IMR-90 (cell line): Measurements from ENCODE around the gene FRG1. TPM values are rescaled to one million over a fixed set of nuclear protein-coding genes. Genes with fewer than 3 reads are reported as not detected.
"Not testable (repeated sequence)": the region's sequence is repeated elsewhere in the genome, so short reads cannot be mapped to it uniquely, and the experiment has no call there.

Experiments
- ATAC-seq: fragments of 200-7000 bp; cut with Tn5 transposase; 2 replicates; pipeline ENCODE4 v1.9.1; 2020; ENCODE audit warnings: low read depth, mild to moderate bottlenecking, moderate library complexity
- BruUV-seq: library from RNA; stranded (reverse); fragments of 400-500 nt; replicated peaks from 2 replicates; lab custom pipeline; 2021; lab: Mats Ljungman, UMichigan
- CTCF ChIA-PET: fragments of 300-600 bp; formaldehyde crosslinking; extraction: SDS; loops from one replicate; lab custom pipeline; 2021; ENCODE audit warnings: antibody characterized with exemption; lab: Yijun Ruan, JAX
- POLR2A ChIA-PET: fragments of 300-600 bp; sonication (Branson Sonifier 250); formaldehyde crosslinking; loops from one replicate; lab custom pipeline; 2022; ENCODE audit warnings: antibody characterized with exemption; ENCODE audit not compliant: unreplicated experiment; lab: Charles Lee
- DNase-seq: peaks from one replicate; pipeline ENCODE4 v3.0.0; 2013
- H2AFZ ChIP-seq: replicated peaks from 2 replicates; pipeline ENCODE3; 2013; ENCODE audit warnings: low read length, mild to moderate bottlenecking; ENCODE audit not compliant: poor library complexity
- H2AK5ac ChIP-seq: 2 replicates; pipeline ENCODE4 v1.6.1; 2013; ENCODE audit warnings: low read depth, low read length, inconsistent platforms
- H2AK9ac ChIP-seq: replicated peaks from 2 replicates; pipeline ENCODE3; 2013; ENCODE audit warnings: mild to moderate bottlenecking, low read depth, low read length, moderate library complexity; ENCODE audit not compliant: poor library complexity
- H2BK120ac ChIP-seq: 2 replicates; pipeline ENCODE4 v1.6.1; 2013; ENCODE audit warnings: low read depth, low read length, inconsistent platforms
- H2BK15ac ChIP-seq: 3 replicates; pipeline ENCODE4 v1.6.1; 2013; ENCODE audit warnings: low read depth, low read length, inconsistent platforms
- H2BK20ac ChIP-seq: 2 replicates; pipeline ENCODE4 v1.6.1; 2013; ENCODE audit warnings: low read depth, mild to moderate bottlenecking, inconsistent platforms, low read length, moderate library complexity
- H2BK5ac ChIP-seq: 2 replicates; pipeline ENCODE4 v1.6.1; 2013; ENCODE audit warnings: mild to moderate bottlenecking, low read depth, low read length, inconsistent platforms; ENCODE audit not compliant: poor library complexity, severe bottlenecking
- H3K14ac ChIP-seq: replicated peaks from 2 replicates; pipeline ENCODE4 v1.6.1; 2013; ENCODE audit warnings: low read depth, low read length, inconsistent platforms
- H3K18ac ChIP-seq: 2 replicates; pipeline ENCODE4 v1.6.1; 2013; ENCODE audit warnings: low read depth, low read length, control low read depth
- H3K23ac ChIP-seq: 2 replicates; pipeline ENCODE4 v1.6.1; 2013; ENCODE audit warnings: low read depth, low read length, inconsistent platforms
- H3K27ac ChIP-seq: 2 replicates; pipeline ENCODE4 v1.5.1; 2013; ENCODE audit warnings: mild to moderate bottlenecking, control low read depth, low read length; ENCODE audit not compliant: insufficient read depth
- H3K27me3 ChIP-seq: 2 replicates; pipeline ENCODE4 v1.6.1; 2013; ENCODE audit warnings: low read length; ENCODE audit not compliant: control insufficient read depth, insufficient read depth
- H3K36me3 ChIP-seq: 2 replicates; pipeline ENCODE4 v1.6.1; 2013; ENCODE audit warnings: low read length, mixed read lengths; ENCODE audit not compliant: control insufficient read depth, insufficient read depth
- H3K4ac ChIP-seq: 2 replicates; pipeline ENCODE4 v1.6.1; 2013; ENCODE audit warnings: low read depth, low read length, inconsistent platforms
- H3K4me1 ChIP-seq: 2 replicates; pipeline ENCODE4 v1.6.1; 2013; ENCODE audit warnings: low read length, mixed read lengths; ENCODE audit not compliant: control insufficient read depth, insufficient read depth
- H3K4me2 ChIP-seq: 2 replicates; pipeline ENCODE4 v1.6.1; 2013; ENCODE audit warnings: low read depth, mild to moderate bottlenecking, control low read depth, low read length, moderate library complexity
- H3K4me3 ChIP-seq: 2 replicates; pipeline ENCODE4 v1.5.1; 2013; ENCODE audit warnings: low read depth, mild to moderate bottlenecking, control low read depth, low read length, moderate library complexity; ENCODE audit not compliant: insufficient read depth
- H3K56ac ChIP-seq: 2 replicates; pipeline ENCODE4 v1.6.1; 2013; ENCODE audit warnings: low read length, inconsistent platforms; ENCODE audit not compliant: insufficient read depth; ENCODE audit errors: extremely low read depth
- H3K79me1 ChIP-seq, 2 experiments: 2 replicates each; pipeline ENCODE4 v1.6.1; 2013; ENCODE audit warnings: low read length in 2 of 2, inconsistent platforms in 1 of 2, low read depth in 1 of 2
- H3K9ac ChIP-seq: 2 replicates; pipeline ENCODE4 v1.6.1; 2013; ENCODE audit warnings: low read depth, low read length, control low read depth
- H3K9me1 ChIP-seq: 2 replicates; pipeline ENCODE4 v1.6.1; 2013; ENCODE audit warnings: low read length, inconsistent platforms; ENCODE audit not compliant: insufficient read depth
- H3K9me3 ChIP-seq: 2 replicates; pipeline ENCODE4 v1.6.1; 2013; ENCODE audit warnings: low read length; ENCODE audit not compliant: control insufficient read depth, insufficient read depth
- H4K20me1 ChIP-seq: 2 replicates; pipeline ENCODE4 v1.6.1; 2013; ENCODE audit warnings: low read length, inconsistent platforms; ENCODE audit not compliant: insufficient read depth
- H4K5ac ChIP-seq: 2 replicates; pipeline ENCODE4 v1.6.1; 2013; ENCODE audit warnings: mild to moderate bottlenecking, low read depth, low read length, control low read depth
- H4K8ac ChIP-seq, 2 experiments: 2 replicates each; pipeline ENCODE4 v1.6.1; 2013; ENCODE audit warnings: low read depth in 2 of 2, low read length in 2 of 2, control low read depth in 1 of 2, inconsistent platforms in 1 of 2
- H4K91ac ChIP-seq: 2 replicates; pipeline ENCODE4 v1.6.1; 2013; ENCODE audit warnings: low read depth, low read length, inconsistent platforms; ENCODE audit not compliant: insufficient read depth
- BHLHE40 ChIP-seq: fragments of 150-350 bp; IDR thresholded peaks from 2 replicates; pipeline ENCODE4 v1.6.1; 2016; ENCODE audit warnings: mild to moderate bottlenecking, low read depth, low read length
- FOS ChIP-seq: fragments of 150-350 bp; IDR thresholded peaks from 2 replicates; pipeline ENCODE4 v1.6.1; 2016; ENCODE audit warnings: low read depth, low read length
- MAZ ChIP-seq: IDR thresholded peaks from 2 replicates; pipeline ENCODE4 v1.6.1; 2012; ENCODE audit warnings: low read depth, mild to moderate bottlenecking, low read length, improper control_type of control experiment, moderate library complexity, borderline replicate concordance
- WGBS, 2 experiments: methylation state at CpG; one replicate each; pipeline versions ENCODE4 v1.1.5 to v1.1.7; 2013; ENCODE audit warnings: missing lambda C conversion rate in 2 of 2; ENCODE audit not compliant: insufficient read length in 1 of 2; ENCODE audit errors: extremely low coverage in 2 of 2; 5-methylcytosine and 5-hydroxymethylcytosine counted together
- dilution Hi-C: fragments of 300-500 bp; cut with HindIII; formaldehyde crosslinking; loops from one replicate; pipeline ENCODE4 v1.14.3; 2018; ENCODE audit warnings: low sequenced_read_pairs; ENCODE audit not compliant: unreplicated experiment
- in situ Hi-C: fragments of 300-500 bp; cut with MboI; formaldehyde crosslinking; loops from 3 replicates; pipeline ENCODE4 v1.14.3; 2019; ENCODE audit warnings: low sequenced_read_pairs, inconsistent platforms, mixed read lengths
- intact Hi-C: fragments of 100-400 bp; cut with micrococcal nuclease; formaldehyde crosslinking; loops from 2 replicates; pipeline ENCODE4 v1.10.0; 2022
- polyA plus RNA-seq, 3 experiments: library from polyadenylated mRNA; depleted of rRNA; stranded (reverse); fragments of >200 nt; gene quantifications; 2 replicates each; pipeline ENCODE4 v1.2.3, GENCODE V29; 2012; ENCODE audit warnings: low replicate concordance in 1 of 3
- total RNA-seq: library from RNA; depleted of rRNA; stranded (reverse); fragments of >200 nt; gene quantifications from 2 replicates; pipeline ENCODE4 v1.2.3, GENCODE V29; 2012
- TF ChIP-seq, protein P1 (sequence below): fragments of 150-350 bp; IDR thresholded peaks from 2 replicates; pipeline ENCODE4 v1.6.1; 2016; ENCODE audit warnings: low read depth, mild to moderate bottlenecking, low read length, moderate library complexity, borderline replicate concordance

FRG1 gene
- total and polyA plus RNA-seq, 2 of the 4 experiments (the other 2 are of a cell fraction): 13.4 to 16.2 TPM

DNA sequence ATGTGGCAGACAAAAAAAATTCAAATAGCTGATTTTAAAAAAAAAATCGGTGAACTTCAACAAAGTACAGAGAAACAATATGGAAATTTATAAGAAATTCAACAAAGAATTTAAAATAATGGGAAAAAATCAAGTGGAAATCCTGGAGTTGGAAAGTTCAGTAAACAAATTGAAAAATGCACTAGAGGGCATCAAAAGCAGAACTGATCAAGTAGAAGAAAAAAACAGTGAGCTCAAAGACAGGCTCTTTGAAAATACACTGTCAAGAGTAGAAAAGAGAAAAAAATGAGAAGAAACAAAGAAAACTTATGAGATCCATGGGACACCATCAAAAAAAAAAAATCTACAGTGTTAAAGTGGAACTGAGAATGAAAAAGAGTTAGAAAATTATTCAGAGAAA is 19.6 kb upstream of the FRG1 start:
- Histone ChIP-seq H2BK15ac (no peak overlapping the region), H4K20me1 (no peaks in the 10 kb centered on the region)

DNA sequence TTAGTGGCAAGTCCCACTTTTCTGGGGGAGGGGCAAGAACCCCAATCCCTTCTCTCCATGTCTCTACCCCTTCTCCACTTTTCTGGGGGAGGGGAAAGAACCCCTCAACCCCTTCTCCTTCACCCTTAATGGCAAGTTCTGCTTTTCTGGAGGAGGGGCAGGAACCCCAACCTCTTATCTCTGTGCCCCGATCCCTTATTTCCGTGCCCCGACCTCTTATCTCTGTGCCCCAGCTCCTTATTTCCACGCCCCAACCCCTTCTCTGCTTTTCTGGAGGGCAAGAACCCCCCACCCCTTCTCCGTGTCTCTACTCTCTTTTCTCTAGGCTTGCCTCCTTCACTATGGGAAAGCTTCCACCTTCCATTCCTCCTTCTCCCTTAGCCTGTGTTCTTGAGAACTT is 13.9 kb upstream of the FRG1 start:
- H3K9me1 ChIP-seq, H3K18ac ChIP-seq, in situ Hi-C loops, POLR2A ChIA-PET, H3K4ac ChIP-seq, H2AK9ac ChIP-seq, CTCF ChIA-PET, H4K91ac ChIP-seq, H2BK15ac ChIP-seq, BruUV-seq, H3K14ac ChIP-seq, H3K23ac ChIP-seq, H2BK20ac ChIP-seq, H2AFZ ChIP-seq, H4K5ac ChIP-seq, H3K79me1 ChIP-seq, H4K20me1 ChIP-seq, H3K4me2 ChIP-seq, H3K27me3 ChIP-seq, H4K8ac ChIP-seq, intact Hi-C loops, H3K9ac ChIP-seq, H3K9me3 ChIP-seq, H2BK5ac ChIP-seq, H3K36me3 ChIP-seq, H3K4me3 ChIP-seq, H3K4me1 ChIP-seq, H2AK5ac ChIP-seq, H3K27ac ChIP-seq, H2BK120ac ChIP-seq, ATAC-seq, DNase-seq, H3K56ac ChIP-seq, dilution Hi-C loops: not testable (repeated sequence)
- WGBS, 2 experiments: 67% methylated on average over 3 of the region's 5 CpGs; no CpG with 5 or more reads in 1 of the 2 experiments

More for the DNA sequence above, 19.6 kb upstream of the FRG1 start:
- H4K5ac ChIP-seq: no peak overlapping the region
- H4K91ac ChIP-seq: no peak overlapping the region
- no peak overlapping the region for H2AK9ac ChIP-seq
- H3K23ac ChIP-seq: no peak overlapping the region
- H3K56ac ChIP-seq: no peak overlapping the region
- no CpG with 5 or more reads among the region's 1 CpG for WGBS, 2 experiments
- ChIA-PET CTCF (no interaction called here), POLR2A (no interaction called here)
- no peaks in the 10 kb centered on the region for H3K4me1 ChIP-seq
- DNase-seq: no peak
- intact Hi-C loops (no loop called here), in situ Hi-C loops (no loop called here), dilution Hi-C loops (no loop called here)
- no peak overlapping the region for H2BK5ac ChIP-seq
- BruUV-seq: no TSS peak
- no peaks in the 10 kb centered on the region; the same call in 1 of the 2 replicates for H3K9me3 ChIP-seq
- no peak overlapping the region for H2AFZ ChIP-seq
- H4K8ac ChIP-seq: no peak overlapping the region
- TF ChIP-seq FOS (no peak), BHLHE40 (no peak), MAZ (no peak)
- TF ChIP-seq, protein P1, sequence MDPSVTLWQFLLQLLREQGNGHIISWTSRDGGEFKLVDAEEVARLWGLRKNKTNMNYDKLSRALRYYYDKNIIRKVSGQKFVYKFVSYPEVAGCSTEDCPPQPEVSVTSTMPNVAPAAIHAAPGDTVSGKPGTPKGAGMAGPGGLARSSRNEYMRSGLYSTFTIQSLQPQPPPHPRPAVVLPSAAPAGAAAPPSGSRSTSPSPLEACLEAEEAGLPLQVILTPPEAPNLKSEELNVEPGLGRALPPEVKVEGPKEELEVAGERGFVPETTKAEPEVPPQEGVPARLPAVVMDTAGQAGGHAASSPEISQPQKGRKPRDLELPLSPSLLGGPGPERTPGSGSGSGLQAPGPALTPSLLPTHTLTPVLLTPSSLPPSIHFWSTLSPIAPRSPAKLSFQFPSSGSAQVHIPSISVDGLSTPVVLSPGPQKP: no peak
- no peak overlapping the region for H3K14ac ChIP-seq
- no peak overlapping the region for H3K27ac ChIP-seq
- H3K4ac ChIP-seq: no peak overlapping the region
- no peaks in the 10 kb centered on the region for H3K27me3 ChIP-seq
- H2BK120ac ChIP-seq: no peak overlapping the region
- H2AK5ac ChIP-seq: no peak overlapping the region
- no peak overlapping the region for H3K4me2 ChIP-seq
- H3K79me1 ChIP-seq: no peaks in the 10 kb centered on the region
- no peaks in the 10 kb centered on the region for H3K9me1 ChIP-seq
- H2BK20ac ChIP-seq: no peak overlapping the region
- no peak overlapping the region for H3K4me3 ChIP-seq
- no peaks in the 10 kb centered on the region for H3K36me3 ChIP-seq
- H3K9ac ChIP-seq: no peak overlapping the region
- no peak for ATAC-seq
- H3K18ac ChIP-seq: no peak overlapping the region
